Fibroblast of skin of scalp (primary cell): ENCODE results near the gene TCIRG1. TPM values are rescaled to one million over a fixed set of nuclear protein-coding genes. Genes with fewer than 3 reads are reported as not detected.
A peak's percentile ranks its signal among the peaks of the same experiment; 100 is the strongest.
"Not testable (repeated sequence)": the region's sequence is repeated elsewhere in the genome, so short reads cannot be mapped to it uniquely, and the experiment has no call there.

Source experiments
- DNase-seq: peaks from one replicate; pipeline ENCODE4 v3.0.0-alpha.2; 2013
- polyA plus RNA-seq, 2 experiments: library from polyadenylated mRNA; unstranded; fragments of 120-200 nt; gene quantifications; one replicate each; pipeline ENCODE4 v1.2.1, GENCODE V29; 2013; ENCODE audit not compliant: insufficient read length in 2 of 2

The TCIRG1 gene
- 83.2 TPM for polyA plus RNA-seq (2013, experiment 1 of 2; ENCODE audit: insufficient read length)
- polyA plus RNA-seq (2013, experiment 2 of 2; ENCODE audit: insufficient read length) = 74.1 TPM

DNA sequence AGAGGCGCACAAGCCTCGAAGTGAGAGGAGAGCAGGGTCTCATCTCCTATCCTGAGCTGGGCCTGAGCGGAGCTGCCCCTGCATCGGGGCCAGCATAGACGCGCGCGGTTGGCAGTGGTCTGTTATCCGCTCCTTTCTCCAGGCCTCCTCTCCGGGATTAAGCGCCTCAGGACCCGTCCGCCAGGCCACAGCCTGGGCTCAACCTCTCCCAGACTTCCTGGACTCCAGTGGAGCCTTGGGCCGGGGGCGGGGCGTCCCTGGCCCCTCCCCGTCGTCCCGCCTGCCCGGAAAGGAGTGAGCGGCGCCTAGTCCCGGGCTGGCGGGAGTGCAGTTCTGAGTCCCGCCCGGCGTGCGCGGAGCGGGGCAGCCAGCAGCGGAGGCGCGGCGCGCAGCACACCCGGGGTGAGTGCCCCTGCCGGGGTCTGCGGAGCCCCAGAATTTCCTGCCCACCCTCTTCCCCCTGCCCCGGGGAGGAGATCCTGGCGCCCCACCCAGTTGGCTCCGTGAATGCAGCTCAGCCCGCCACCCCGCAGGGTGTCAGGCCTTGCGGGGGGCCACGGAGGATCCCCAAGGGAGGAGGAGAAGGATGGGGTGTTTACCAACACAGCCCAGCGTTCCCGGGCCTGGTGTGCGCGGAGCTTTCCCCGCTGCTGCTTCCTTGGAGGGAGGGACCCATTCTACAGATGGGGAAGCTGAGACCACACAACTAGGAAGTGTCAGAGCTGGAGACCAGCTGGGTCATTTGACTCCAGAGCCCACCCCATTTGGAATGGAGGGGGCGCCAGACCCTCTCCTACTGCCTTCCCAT lies at the start of gene TCIRG1:
Gene TCIRG1 (plus strand): TSS at position 308 of the 808 bp plus-strand sequence. CDS start 2,247 bp downstream, outside the sequence.
- DNase-seq = peak; percentile 80

DNA sequence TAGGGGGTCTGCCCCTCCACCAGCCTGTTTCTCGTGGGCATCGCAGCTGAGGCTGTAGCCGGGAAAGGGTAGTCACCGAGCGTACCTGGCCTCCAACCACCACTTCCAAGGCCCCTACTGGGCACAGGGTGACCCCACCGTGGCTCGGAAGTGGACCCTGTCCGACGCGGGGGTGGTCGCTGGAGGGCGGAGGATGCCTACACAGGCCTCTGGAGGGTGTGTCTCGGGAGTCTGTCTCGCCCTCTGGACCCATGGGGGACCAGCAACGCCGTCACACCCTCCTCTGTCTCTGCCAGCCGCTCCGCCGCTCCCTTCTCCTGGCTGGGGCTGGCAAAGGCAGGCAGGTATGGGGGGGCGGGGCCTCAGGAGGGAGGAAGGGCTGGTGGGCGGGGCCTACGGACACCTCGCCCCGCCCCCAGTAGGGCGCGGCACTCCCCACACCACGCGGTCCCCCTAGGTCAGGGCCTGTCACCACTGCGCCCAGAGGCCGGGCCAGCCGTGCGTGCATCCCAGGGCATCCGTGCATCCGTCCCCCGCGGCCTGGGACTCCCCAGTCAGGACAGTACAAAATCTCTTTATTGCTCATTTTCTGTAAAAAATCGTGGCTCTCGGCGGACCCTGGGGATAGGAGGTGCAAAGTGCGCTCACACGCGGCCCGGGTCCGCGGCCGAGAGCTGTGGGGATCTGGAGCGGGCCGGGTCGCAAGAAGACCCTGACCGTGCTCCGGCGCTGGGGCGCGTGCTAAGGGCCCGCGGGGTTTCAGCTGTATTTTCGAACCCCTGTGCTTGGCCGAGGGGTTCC lies 48.1 kb upstream of the TCIRG1 start:
- DNase-seq = not testable (repeated sequence)

DNA sequence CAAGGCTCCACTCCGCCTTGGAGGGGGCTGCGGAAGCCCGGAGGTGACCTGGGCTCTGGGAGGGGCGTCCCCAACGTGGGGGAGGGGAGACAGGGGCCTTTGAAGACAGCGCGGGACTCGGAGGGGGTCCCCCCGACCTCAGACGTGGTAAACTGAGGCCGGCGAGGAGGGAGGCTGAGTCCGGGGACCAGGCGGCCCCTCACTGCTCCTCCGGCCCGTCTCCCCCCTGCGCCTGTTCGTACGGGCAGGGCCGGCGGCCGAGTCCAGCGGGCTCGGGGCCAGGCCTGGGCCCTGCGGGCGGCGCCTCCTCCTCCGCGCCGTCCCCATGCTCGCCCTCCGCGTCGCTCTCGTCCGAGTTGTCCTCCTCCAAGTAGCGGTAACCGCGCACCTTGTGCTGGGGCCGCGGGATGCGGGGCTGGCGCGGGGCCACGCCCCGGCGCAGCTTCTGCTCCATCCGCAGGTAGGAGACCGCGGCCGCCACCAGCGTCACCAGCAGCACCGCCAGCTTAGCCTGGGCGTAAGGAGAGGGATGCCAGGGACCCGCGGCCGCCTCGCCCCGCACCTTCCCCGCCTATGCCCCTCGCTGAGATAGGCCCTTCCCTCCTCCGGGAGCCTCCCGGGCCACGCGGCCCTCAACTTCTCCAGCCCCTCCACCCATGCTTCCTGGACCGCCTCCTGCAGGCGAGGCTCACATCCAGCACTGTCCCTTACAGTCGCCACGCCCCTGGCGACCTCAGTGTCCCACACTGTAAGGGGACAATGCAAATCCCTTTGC lies 47.3 kb upstream of the TCIRG1 start:
- not testable (repeated sequence) for DNase-seq

DNA sequence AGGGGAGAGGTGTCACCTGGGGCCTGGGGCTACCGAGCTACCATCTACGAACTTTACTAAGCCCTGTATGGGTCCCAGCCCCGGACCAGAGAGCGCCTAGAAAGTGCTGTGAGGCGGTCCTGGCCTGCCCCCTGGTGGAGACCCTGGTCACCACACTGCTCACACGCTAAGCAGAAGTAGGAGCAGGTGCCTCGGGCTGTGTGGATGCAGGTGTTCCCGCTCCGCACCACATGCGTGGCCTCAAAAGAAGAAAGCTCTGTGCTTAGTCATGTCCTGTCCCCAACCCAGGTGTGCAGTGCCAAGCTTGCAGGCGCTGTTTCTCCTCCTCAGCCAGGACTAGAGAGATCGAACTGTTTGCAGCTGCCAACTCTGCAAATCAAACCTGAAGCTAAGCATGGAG lies 45.0 kb upstream of the TCIRG1 start:
- DNase-seq = not testable (repeated sequence)

DNA sequence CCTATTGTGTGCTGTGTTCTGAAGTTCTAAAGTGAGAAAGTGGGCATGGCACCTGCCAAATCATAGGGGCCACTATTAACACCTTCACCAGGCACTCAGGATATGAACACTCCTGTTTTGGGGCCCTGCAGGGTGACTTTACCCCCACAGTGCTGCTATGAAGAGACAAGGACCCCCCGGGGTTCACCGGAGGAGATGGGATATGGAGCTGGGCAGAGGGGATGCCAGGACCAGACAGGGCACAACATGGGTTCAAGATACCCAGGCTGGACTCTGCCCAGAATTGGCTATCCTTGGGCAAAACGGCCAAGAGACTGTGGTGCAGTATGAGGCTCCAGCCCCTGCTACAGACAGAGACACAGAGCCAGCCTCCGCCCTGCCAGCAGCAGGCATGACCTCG lies 44.4 kb upstream of the TCIRG1 start:
- not testable (repeated sequence) for DNase-seq

DNA sequence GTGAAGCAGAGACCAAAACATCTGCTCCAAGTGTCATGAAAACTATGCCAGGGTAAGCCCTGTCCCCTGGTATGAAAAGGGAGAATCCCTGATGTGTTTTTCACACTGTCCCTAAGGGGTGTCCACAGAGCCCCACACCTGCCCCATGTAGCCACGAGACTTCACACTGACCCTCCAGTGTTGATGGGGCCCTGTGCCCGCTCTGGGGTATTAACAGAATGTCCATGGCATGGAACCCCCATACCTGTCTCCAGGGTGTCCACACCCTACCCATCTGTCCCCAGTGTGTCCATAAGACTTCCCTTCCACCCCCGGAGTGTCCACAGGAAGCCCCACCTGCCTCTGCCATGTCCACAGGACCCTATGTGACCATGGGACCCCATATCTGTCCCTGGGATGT lies 43.7 kb upstream of the TCIRG1 start:
- not testable (repeated sequence) for DNase-seq

DNA sequence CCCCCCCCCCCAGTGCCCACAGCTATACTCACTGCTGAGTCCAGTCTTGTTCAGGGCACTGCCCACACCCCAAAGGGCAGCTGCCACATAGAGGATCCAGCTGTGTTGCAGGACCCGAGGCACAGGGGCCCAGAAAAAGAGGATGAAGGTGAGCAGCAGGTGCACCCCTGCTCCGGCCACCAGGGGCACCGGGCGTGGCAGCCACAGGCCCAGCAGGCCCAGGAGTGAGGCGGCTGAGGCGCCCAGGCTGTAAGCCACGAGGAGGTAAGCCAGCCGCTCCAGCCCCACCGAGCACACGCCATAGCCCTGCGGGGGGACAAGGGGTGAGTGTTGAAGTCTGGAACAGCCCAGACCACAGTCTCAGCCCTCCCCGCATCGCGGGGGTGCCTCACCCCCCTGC lies 43.2 kb upstream of the TCIRG1 start:
- DNase-seq = not testable (repeated sequence)

- no peak for DNase-seq
These were observed 42.8 kb upstream of the TCIRG1 start for GRCh38 chr11:67996051-67996450.

DNA sequence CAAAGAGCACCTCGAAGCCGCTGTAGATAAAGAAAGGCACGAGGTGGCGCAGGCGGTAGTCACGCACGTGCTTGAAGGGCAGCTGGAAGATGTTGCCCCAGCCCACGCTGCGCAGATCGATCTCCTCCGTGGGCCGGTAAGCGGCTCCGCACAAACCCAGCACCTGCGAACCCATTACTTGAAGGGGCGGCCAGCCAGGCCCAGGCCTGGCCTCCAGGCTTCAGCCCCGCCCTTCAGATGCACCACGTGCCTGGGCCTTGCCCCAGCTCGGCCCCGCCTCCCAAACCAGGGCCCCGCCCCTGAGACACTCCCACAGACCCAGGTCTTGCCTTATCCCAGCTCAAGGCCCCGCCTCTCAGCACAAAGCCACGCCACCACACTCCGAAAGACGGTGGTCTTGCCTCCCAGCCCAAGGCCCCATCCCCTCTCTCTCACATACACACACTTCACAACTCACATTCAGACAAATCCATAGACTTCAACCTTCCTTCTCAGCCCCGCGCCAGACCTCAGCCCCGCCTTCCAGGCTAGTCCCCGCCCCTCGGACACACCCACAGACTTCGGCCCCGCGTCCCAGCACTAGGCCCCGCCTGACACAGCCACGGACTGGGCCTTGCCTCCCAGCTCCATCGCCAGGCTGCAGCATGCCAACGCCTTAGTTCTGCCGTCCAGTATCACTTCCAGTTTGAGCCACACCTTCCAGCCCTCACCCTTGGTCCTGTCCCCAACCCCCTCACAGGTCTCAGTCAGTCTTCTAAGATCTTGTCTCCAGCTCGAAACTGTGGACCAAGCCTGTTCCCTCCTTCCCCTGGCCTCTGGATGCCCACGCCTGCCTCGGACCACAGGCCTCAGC lies 42.0 kb upstream of the TCIRG1 start:
- peak; percentile 43 for DNase-seq

DNA sequence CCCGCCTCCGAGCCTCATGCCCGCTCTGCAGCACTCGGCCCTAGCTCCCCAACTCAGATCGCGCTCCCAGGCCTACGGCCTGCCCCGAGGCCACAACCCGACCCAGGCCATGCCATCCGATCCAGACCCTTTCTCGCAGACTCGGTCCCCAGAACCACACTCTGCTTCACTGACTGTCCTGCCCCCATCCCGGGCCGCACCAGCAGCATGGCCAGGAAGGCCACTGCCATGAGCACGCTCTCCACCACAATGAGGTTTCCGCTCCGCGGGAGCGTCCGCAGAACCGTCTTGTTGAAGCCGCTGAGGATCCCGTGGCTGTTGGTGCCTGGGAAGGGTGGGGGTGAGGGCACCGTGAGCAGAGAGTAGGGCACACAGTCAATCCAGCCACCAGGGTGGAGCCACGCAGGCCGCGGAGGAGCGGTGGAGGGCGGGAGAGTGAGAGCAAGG lies 41.3 kb upstream of the TCIRG1 start:
- DNase-seq = no peak

GRCh38 chr11:67998150-67999045 lies 40.4 kb upstream of the TCIRG1 start:
- DNase-seq = no peak

DNA sequence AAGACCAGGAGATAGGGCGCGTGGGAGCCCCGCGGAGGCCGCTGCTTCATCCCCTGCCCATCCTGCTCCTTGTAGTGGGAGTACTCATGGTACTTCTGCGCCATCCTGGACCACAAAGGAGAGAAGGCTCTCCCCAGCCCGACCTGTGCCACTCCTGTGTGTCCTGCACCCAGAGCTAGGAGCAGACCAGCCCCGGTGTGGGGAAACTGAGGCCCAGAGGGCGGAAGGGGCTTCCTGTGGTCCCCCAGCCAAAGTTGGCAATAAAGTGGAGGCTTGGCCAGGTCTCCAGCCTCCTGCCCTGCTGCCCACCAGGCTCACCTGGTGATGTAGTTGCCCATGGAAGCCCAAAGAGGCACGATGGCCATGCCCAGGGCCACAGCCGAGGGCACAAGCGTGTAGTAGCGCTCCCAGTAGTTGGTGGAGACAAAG lies 39.6 kb upstream of the TCIRG1 start:
- no peak for DNase-seq

DNA sequence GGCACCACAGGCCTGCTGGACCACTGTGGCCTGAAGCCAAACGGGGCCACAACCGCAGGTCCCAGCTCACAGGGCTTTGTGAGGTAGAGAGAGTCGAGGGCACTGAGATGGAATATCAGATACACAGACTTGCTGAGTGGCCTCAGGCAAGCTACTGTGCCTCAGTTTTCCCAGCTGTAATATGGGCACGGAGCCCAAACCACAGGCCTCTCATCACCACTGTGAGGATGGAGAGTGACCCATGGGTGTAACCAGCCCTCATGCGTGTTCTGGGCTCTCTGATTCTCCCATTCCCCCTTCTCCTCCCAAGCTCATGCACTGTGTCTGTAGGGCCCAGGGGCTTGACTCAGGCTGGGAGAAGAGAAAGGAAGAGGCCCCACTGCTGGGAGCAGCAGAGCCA lies 39.1 kb upstream of the TCIRG1 start:
- no peak for DNase-seq

- no peak for DNase-seq
These were observed 36.3 kb upstream of the TCIRG1 start for GRCh38 chr11:68002575-68002937.

DNA sequence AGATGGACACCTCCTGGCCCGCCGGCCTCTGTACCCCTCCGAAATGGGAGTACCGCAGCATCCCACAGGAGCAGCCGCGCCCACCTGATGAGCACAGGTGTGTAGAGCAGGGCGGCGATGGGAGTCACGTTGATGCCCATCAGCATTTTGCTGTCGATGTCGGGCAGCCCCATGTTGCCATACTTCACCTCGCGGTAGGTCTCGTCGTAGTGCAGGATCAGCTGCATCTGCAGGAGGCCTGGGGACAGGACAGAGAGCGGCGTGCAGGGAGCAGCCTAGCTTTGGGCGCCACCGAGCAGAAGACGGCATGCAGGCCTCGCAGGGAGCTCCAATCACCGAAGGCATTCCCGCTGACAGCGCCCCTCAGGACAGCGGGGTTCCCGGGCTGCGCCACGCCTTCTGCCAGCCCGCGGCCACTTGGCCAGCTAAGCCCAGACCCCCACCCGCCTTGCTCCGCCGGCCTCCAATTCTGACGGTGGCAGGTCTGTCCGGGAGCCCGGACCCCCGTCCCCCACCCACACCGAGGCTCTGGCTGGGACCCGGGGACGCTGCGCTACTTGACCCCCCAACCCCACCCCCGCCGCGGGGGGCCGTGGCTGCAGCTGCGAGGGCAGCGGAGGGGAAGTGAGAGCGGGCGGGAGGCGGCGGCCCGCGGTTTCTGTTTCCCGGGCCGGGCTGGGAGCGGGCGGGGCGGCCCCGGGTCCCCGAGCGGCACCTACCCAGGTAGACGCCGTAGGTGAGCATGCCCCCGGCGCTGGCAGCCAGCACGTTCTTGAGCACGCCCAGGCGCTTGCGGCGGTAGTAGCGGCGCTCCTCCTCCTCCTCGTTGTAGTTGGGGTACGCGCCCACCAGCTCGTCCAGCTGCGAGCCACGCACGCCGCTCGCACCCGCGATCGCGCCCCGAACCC lies 35.6 kb upstream of the TCIRG1 start:
- no peak for DNase-seq

DNA sequence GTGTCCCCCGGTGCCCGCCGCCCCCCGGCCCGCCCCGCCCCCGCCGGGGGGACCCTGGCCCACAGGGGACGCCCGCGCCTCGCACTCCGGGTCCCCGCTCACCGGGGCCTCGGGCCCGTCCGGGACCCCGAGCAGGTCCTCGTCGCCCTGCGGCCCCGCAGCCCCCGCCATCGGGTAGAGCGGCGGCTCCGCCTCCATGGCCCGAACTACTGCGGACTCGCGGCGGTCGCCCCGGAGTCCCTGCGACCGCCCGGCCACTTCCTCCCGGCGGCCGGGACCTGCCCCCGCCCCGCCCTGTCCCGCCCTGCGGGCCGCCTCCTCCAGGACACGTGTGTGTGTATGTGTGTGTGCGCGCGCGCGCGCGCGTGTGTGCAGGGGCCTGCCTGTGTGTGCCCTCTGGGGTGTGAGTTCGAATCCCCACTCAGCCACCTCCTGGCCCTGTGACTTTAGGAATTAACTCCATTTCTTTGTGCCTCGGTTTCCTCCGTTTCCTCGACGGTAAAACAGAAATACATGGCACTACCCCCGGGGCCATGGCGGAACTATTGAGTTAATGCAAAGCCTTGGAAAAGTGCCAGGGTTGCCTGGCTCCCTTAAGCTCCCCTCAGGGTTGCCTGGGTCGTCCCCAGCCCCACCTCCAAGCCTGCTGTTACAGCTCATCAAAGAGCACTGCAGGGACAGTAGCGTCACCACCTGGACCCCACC lies 34.8 kb upstream of the TCIRG1 start, which contains the start of gene UNC93B1:
Gene UNC93B1 (minus strand): TSS at position 252 of the 705 bp plus-strand sequence. CDS start 54 bp downstream, at position 198.
- DNase-seq = peak; percentile 87

- DNase-seq = no peak
These were observed 34.1 kb upstream of the TCIRG1 start for GRCh38 chr11:68004551-68005335.
